RPMI8226 (cell line): ENCODE results near the gene UNK.
"Not testable (repeated sequence)": the region's sequence is repeated elsewhere in the genome, so short reads cannot be mapped to it uniquely, and the experiment has no call there.

Source experiments
- DNase-seq: peaks from one replicate; pipeline ENCODE4 v3.0.0-alpha.2; 2015

The UNK gene

DNA sequence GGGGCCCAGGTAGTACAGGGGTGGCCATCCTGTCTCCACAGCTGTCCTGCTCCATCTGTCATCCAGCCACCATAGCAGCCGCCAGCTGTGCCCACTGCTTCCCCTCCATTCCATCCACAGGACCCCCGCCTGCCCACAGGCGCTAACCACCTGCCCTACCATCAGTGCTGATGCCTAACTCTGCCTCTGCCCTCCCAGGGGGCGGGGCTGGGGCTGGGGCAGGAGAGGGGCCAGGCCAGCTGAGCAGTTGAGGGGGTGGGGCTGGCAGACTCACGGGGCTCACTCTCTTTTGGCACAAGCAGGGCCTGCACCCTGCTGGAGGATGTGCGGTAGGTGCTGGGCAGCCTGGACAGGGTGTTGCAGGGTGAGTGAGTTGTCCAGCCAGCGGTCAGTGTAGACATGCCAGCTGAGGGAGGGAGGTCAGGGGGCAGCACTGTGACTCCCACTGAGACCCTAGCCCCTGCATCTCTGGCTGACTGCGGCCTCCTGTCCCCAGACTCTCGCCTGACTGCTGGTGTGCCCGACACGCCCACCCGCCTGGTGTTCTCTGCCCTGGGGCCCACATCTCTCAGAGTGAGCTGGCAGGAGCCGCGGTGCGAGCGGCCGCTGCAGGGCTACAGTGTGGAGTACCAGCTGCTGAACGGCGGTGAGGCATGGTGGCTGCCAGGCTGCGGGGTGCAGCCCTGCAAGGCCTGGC is 29.3 kb upstream of the UNK start:
- DNase-seq: no peak

- no peak for DNase-seq
Measured at GRCh38 chr17:75755990-75756389, 28.6 kb upstream of the UNK start.

- no peak for DNase-seq
Measured at GRCh38 chr17:75756451-75757085, 28.0 kb upstream of the UNK start.

GRCh38 chr17:75757086-75757681 is 27.4 kb upstream of the UNK start:
- DNase-seq: no peak

- no peak for DNase-seq
Measured at GRCh38 chr17:75758131-75758905, 26.3 kb upstream of the UNK start.

DNA sequence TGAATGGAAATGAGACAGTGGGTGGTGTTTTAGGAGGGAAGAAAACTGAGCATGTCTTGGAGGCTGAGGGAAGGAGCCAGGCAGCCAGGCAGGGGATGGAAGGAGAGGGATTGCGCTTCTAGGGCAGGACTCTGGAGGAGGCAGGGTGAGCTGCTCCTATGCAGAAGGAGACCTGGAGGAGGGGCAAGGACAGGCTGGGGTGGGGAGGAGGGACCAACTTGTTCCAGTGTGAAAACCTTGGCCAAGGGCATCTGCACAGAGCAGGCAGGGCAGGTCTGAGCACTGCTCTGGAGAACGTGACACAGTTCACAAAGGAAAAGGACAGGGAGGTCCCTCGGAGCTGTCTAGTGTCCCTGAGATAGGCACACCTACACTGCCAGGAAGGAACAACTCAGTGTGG is 25.1 kb upstream of the UNK start:
- no peak for DNase-seq

DNA sequence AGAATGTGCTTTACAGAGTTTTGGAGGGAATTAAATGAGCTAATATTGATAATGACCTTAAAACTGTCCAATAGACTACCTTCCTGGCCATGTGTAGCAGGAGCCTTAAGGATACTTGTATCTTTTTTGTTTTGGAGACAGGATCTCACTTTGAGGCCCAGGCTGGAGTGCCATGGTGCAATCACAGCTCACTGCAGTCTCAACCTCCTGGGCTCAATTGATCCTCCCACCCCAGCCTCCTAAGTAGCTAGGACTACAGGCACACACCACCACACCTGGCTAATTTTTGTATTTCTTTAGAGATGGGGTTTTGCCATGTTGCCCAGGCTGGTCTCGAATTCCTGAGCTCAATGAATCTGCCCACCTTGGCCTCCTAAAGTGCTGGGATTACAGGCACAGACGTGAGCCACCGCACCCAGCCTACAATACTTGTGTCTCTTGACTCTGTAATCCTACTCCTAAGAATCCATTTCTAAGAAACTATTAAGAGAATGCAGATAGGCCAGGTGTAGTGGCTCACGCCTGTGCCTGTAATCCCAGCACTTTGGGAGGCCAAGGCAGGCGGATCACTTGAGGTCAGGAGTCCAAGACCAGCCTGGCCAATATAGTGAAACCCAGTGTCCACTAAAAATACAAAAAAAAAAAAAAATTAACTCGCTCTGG is 24.5 kb upstream of the UNK start:
- not testable (repeated sequence) for DNase-seq

GRCh38 chr17:75762513-75763268 is 21.9 kb upstream of the UNK start:
- no peak for DNase-seq

DNA sequence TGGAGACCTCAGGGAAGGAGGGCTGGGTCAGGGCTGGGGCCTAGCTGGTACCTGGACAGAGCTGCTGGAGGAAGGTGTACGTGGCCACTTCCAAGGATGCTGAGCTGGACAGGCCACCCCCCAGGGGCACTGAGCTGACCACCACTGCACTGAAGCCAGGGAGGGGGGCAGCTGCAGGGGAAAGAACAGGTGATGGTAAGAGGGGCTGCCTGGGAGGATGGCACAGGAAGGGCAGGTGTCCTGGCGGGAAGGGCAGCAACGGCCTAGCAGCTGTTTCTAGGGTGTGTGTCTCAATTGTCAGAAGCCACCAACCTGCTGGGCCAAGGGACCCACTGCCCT is 21.4 kb upstream of the UNK start:
- DNase-seq: no peak

- DNase-seq: no peak
Measured at GRCh38 chr17:75763613-75764416, 20.8 kb upstream of the UNK start.

DNA sequence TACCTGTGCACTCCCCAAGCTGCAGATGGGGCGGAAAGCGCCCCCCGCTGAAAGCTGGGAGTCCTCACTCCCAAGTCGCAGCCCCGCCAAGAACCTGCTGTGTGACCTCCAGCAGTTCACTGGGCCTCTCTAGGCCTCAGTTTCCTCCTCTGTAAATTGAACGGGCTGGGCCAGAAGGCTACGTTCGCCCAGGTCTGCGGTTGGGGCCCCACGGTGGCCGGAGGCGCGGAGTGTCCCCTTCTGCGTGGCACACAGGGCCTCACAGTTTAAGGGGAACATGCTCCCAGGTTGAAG is 20.2 kb upstream of the UNK start:
- no peak for DNase-seq

DNA sequence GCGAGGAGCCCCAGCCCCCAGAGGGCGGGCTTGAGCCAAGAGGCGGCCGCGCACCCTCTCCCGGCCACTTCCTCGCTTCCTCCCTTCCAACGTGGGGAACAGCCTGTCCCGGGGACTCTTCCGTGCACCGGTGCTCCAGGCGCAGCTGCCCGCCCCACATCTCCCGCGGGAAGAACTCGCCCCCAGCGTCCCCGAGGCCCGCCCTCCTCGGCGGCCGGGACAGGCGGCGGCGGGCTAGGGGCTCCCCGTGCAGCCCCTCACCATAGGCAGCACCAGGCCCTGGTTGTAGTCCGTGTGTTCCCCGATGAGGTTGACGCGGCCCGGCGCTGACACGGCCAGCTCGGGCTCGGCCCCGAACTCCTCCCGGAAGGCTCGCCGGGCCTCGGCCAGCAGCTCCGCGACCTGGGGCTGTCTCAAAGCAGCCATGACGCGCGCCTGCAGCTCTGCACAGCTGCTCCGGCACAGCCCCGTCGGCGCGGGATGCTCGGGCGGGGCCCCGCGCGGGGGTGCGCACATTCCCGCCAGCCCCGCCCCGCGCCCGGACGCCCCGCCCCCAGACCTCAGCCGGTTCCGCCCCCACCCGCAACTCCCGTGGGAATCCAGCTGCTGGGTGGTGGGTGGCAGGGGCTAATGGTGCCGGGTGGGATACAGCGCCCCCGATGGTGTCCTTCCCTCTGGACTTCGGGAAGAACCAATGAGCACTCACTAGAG is 19.7 kb upstream of the UNK start, which contains the start of gene GALK1:
Gene GALK1 (minus strand): TSS at position 482 of the 711 bp plus-strand sequence. CDS start 56 bp downstream, at position 426.
- peak; percentile 83 for DNase-seq

DNA sequence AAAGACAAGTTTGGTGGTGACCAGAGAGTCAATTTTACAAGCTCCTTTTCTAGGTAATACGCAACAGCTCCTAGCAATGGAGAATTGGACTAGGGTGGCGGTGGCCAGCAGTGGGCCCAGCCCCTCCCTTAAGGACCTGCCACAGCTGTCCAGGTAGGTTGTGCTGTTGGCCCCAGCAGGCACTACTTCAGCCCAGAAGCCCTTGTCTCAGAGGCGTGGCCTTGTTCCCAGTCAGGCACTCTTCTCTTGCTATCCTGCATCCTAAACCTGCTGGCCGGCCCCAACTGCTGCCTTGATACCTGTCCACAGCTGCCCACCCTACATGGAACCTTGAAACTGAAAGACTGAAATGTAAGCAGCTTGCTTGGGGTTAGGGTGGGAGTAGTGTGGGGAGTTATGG is 18.6 kb upstream of the UNK start:
- no peak for DNase-seq

DNA sequence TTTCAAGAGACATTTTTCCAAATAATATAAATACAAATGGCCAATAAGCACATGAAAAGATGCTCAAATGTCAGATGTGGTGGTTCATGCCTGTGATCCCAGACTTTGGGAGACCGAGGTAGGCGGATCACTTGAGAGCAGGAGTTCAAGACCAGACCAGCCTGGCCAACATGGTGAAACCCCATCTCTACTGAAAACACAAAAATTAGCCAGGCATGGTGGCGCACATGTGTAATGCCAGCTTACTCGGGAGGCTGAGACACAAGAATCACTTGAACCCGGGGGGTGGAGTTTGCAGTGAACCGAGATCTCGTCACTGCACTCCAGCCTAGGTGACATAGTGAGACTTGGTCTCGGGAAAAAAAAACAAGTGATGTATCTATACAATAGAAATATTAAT is 16.7 kb upstream of the UNK start:
- no peak for DNase-seq

DNA sequence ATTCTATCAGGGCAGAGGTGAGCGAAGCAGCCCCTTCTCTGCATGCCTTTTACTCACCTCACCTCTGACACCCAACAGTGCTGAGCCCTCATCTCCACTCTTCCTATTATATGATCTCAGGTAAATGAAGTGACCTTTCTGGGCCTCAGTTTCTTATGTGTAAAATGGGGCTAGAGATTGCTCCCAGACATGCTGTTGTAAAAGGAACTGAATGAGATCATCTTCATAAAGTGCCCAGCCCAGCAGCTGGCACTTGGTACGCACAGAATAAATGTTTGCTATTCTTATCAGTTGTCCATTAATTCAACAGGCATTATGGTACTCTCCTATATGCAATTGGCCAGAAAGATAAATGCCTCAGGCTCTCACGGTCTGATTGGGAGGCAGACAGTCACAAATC is 15.1 kb upstream of the UNK start:
- DNase-seq: no peak

DNA sequence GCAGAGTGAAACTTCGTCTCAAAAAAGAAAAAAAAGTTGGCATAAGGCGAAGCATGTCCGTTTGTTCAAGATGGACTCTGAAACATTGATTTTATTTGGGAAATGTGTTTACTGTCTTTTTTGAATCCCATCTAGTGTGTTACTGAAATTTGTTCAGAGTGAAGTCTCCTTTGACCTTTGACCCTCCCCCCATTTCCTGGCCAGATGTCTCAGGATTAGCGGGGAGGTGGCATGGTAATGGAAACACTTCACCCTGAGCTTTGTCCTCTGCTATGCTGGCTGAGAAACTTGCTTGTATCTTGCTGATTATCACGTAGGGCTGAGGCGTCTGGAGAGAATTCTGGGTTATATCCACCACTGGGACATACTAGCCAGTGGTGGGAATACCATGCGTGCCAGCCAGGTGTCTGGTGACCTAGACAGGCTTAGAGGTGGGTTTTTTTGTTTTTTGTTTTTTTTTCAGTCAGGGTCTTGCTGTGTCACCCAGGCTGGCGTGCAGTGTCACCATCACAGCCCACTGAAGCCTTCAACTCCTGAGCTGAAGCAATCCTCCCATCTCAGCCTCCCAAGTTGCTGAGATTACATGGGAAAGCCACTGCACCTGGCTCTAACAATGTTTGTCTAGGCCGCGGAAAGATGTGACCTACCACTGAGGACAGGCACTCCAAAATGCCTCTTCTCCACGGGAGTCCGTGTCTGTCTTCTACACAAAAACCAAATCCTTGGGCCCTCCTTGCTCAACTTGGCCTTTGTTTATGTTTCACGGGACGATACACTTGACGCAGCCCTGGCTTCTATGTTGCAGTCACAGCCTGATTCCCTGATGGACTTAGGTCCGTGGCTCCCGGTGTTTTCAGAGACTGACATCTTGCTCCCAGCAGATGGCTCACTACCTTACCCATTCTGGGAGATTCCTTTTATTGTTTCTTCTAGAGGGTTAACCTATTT is 13.0 kb upstream of the UNK start:
- DNase-seq: no peak

DNA sequence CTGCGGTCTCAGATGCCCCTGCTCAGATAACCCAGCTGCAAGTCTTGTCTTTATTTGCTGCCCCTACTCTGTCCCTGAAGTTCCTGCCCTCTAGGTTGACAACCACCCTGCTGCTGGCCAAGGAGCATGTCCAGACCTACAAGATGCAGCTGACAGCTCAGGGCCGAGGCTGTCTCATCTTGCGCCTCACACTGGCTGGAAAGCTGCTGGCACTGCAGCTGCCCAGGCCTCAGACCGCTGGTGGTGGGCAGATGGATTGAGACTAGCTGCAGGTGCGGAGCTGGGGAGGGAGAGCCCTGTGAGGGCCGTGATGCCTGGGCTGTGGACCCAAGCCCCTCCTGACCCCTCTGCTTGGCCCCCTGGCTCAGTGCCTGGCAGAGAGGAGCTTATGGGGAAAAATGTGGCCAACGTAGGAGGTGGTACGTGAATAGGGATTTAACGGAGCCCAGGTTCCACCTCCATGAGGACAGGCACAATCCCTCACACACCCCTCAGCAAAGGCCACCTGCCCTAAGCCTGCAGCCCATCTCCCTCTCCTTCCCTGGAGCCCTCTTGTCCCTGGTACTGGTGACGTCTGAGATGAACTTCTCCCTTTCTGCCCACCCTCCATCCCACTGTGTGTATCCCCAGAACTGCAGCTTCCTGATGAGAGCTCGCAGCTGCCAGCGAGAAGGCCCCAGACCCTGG is 11.3 kb upstream of the UNK start:
- no peak for DNase-seq

DNA sequence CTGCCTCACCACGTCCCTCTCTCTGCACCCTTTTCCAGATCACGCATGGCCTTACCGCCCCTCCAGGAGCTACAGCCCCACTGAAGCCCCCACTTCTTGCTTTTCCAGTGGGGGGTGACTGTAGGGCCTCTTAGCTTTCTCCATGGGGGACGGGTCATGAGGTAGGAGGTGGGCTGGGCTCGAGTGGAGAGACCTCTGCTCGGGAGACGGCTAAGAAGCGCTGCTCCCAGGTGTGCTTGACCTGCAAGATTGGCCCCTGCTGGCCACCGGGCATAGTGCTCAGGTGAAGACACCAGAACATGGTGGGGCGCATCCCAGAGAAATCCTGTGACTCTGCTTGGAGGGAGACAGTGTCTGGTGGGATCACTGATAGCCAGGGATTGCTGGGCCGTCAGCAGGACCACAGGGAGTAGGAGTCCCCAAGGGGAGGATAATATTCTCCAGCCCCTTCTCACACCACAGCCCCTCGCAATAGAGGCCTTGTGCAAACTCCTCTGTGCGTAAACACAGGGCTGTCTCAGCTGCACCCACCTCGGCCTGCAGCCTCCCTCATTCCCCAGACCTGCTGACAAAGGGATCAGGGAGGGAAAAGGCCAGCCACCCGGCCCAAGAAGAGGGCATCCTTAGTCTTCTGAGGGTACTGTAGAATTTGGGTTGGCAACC is 10.7 kb upstream of the UNK start:
- no peak for DNase-seq
